ENCODE data around the gene REPS2.
"Not testable (repeated sequence)": the region's sequence is repeated elsewhere in the genome, so short reads cannot be mapped to it uniquely, and the experiment has no call there.

Gene REPS2

DNA sequence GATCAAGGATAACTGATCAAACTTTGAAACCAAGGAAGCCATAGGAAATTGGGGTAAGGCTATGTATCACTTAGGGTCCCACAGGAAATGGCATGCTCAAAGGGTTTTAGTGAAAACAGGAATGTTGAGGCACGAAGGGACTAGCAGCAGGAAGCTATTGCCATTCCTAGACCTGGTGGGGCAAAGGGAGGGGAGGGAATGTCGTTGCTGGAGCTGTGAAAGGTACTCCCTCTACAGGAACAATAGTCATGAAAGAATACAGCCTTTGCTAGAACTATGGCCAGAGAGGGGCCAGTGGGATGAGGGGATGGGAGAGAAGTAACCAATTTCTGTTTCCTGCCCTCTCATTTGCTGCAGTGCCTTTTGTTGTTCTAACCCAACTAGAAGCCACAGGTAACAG is 11.9 kb downstream of the REPS2 start:
- H3K36me3 ChIP-seq (ENCODE audit: control insufficient read depth, low read length) = no peaks in the 10 kb centered on the region
- no peaks in the 10 kb centered on the region for H3K9me2 ChIP-seq (replicated peaks; ENCODE audit: control insufficient read depth, low read length)
- H3F3A ChIP-seq (ENCODE audit: control insufficient read depth, insufficient read depth) = no peaks in the 10 kb centered on the region
- H3K9me3 ChIP-seq (ENCODE audit: control insufficient read depth, insufficient read depth, low read length) = no peaks in the 10 kb centered on the region
- H3K4me2 ChIP-seq (ENCODE audit: low read length) = no peak overlapping the region
- TF ChIP-seq, protein P1, sequence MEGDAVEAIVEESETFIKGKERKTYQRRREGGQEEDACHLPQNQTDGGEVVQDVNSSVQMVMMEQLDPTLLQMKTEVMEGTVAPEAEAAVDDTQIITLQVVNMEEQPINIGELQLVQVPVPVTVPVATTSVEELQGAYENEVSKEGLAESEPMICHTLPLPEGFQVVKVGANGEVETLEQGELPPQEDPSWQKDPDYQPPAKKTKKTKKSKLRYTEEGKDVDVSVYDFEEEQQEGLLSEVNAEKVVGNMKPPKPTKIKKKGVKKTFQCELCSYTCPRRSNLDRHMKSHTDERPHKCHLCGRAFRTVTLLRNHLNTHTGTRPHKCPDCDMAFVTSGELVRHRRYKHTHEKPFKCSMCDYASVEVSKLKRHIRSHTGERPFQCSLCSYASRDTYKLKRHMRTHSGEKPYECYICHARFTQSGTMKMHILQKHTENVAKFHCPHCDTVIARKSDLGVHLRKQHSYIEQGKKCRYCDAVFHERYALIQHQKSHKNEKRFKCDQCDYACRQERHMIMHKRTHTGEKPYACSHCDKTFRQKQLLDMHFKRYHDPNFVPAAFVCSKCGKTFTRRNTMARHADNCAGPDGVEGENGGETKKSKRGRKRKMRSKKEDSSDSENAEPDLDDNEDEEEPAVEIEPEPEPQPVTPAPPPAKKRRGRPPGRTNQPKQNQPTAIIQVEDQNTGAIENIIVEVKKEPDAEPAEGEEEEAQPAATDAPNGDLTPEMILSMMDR (IDR thresholded peaks at IDR 0.05; ENCODE audit: low read depth, low read length, poor library complexity, severe bottlenecking) = no peak
- TF ChIP-seq EZH2phosphoT487 (IDR thresholded peaks at IDR 0.05; ENCODE audit: borderline replicate concordance, low read length) = no peak
- peaks cover 4% of the 10 kb centered on the region; the same call in 1 of the 2 replicates for H3K4me1 ChIP-seq (ENCODE audit: control insufficient read depth, low read length)
- no peaks in the 10 kb centered on the region for H3K79me2 ChIP-seq (ENCODE audit: control insufficient read depth, low read length)
- H4K20me1 ChIP-seq (ENCODE audit: control insufficient read depth, insufficient read depth, low read depth, low read length) = no peaks in the 10 kb centered on the region
- H3K4me3 ChIP-seq (ENCODE audit: low read length) = no peak overlapping the region
- H3K27me3 ChIP-seq (ENCODE audit: control insufficient read depth, low read length) = no peaks in the 10 kb centered on the region
- H3K27ac ChIP-seq (ENCODE audit: low read depth, low read length) = no peak overlapping the region

DNA sequence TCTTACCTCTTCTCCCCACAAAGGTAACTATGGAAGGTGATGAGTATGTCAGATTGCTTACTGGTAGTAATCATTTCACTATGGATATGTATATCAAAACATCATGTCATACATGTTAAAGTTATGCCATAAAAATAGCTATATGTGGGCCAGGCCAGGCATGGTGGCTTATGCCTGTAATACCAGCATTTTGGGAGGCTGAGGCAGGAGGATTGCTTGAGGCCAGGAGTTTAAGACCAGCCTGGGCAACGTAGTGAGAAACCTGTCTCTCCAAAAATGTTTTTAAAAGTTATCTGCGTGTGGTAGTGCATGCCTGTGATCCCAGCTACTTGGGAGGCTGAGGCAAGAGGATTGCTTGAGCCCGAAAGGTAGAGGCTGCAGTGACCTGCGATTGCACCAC is 16.2 kb downstream of the REPS2 start:
- H4K20me1 ChIP-seq (ENCODE audit: control insufficient read depth, insufficient read depth, low read depth, low read length); H3K4me2 ChIP-seq (ENCODE audit: low read length); H3K79me2 ChIP-seq (ENCODE audit: control insufficient read depth, low read length); H3K36me3 ChIP-seq (ENCODE audit: control insufficient read depth, low read length); H3K4me1 ChIP-seq (ENCODE audit: control insufficient read depth, low read length); H3K4me3 ChIP-seq (ENCODE audit: low read length); H3K27me3 ChIP-seq (ENCODE audit: control insufficient read depth, low read length); H3K27ac ChIP-seq (ENCODE audit: low read depth, low read length); H3F3A ChIP-seq (ENCODE audit: control insufficient read depth, insufficient read depth); H3K9me3 ChIP-seq (ENCODE audit: control insufficient read depth, insufficient read depth, low read length); H3K9me2 ChIP-seq (replicated peaks; ENCODE audit: control insufficient read depth, low read length): not testable (repeated sequence)

DNA sequence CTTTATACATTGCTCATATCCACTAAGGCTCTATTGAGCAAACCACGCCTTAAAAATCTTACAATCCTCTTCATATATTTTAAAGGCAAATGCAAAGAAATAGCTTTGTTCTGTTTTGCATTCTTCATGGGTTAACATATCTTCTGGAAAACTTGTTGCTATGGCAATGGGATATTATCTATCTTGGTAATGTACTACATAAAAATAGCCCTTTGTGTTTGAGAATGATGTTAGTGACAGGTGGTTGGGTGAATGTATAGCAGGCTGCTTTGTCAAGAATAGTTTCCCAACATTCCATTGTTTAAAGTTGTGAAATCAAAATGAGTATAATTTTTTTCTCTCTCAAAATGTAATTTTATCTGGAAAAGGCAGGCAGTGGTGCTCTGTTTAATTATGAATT is 16.8 kb downstream of the REPS2 start:
- Histone ChIP-seq H4K20me1 (ENCODE audit: control insufficient read depth, insufficient read depth, low read depth, low read length) (no peaks in the 10 kb centered on the region), H3K9me3 (ENCODE audit: control insufficient read depth, insufficient read depth, low read length) (no peaks in the 10 kb centered on the region), H3K36me3 (ENCODE audit: control insufficient read depth, low read length) (no peaks in the 10 kb centered on the region), H3K4me1 (ENCODE audit: control insufficient read depth, low read length) (no peaks in the 10 kb centered on the region), H3K79me2 (ENCODE audit: control insufficient read depth, low read length) (no peaks in the 10 kb centered on the region), H3K4me2 (ENCODE audit: low read length) (no peak overlapping the region), H3K27me3 (ENCODE audit: control insufficient read depth, low read length) (no peaks in the 10 kb centered on the region), H3K9me2 (replicated peaks; ENCODE audit: control insufficient read depth, low read length) (no peaks in the 10 kb centered on the region), H3K27ac (ENCODE audit: low read depth, low read length) (no peak overlapping the region), H3K4me3 (ENCODE audit: low read length) (no peak overlapping the region), H3F3A (ENCODE audit: control insufficient read depth, insufficient read depth) (no peaks in the 10 kb centered on the region)
- TF ChIP-seq, protein P1 (IDR thresholded peaks at IDR 0.05; ENCODE audit: low read depth, low read length, poor library complexity, severe bottlenecking) = no peak
- TF ChIP-seq EZH2phosphoT487 (IDR thresholded peaks at IDR 0.05; ENCODE audit: borderline replicate concordance, low read length) = no peak

DNA sequence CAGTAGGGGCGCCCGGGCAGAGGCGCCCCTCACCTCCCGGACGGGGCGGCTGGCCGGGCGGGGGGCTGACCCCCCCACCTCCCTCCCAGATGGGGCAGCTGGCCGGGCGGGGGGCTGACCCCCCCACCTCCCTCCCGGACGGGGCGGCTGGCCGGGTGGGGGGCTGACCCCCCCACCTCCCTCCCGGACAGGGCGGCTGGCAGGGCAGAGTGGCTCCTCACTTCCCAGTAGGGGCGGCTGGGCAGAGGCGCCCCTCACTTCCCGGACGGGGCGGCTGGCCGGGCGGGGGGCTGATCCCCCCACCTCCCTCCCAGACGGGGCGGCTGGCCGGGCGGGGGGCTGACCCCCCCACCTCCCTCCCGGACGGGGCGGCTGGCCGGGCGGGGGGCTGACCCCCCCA is 18.5 kb downstream of the REPS2 start:
- not testable (repeated sequence) for H3K36me3 ChIP-seq (ENCODE audit: control insufficient read depth, low read length); H3K4me1 ChIP-seq (ENCODE audit: control insufficient read depth, low read length); H3K4me2 ChIP-seq (ENCODE audit: low read length); H3K79me2 ChIP-seq (ENCODE audit: control insufficient read depth, low read length); H3K4me3 ChIP-seq (ENCODE audit: low read length); H3F3A ChIP-seq (ENCODE audit: control insufficient read depth, insufficient read depth); H3K27ac ChIP-seq (ENCODE audit: low read depth, low read length); H3K9me3 ChIP-seq (ENCODE audit: control insufficient read depth, insufficient read depth, low read length); H4K20me1 ChIP-seq (ENCODE audit: control insufficient read depth, insufficient read depth, low read depth, low read length); H3K27me3 ChIP-seq (ENCODE audit: control insufficient read depth, low read length); H3K9me2 ChIP-seq (replicated peaks; ENCODE audit: control insufficient read depth, low read length)

Measured in DOHH2 (cell line).